ENCODE measurements around the gene C3AR1.
"Not testable (repeated sequence)": the region's sequence is repeated elsewhere in the genome, so short reads cannot be mapped to it uniquely, and the experiment has no call there.

C3AR1 gene

GRCh38 chr12:8026291-8026900 lies 39.8 kb downstream of the C3AR1 start:
- ChIA-PET POLR2A (interaction anchor here (0.6 to 1.2 kb wide), 2 partner anchors 108 to 1063 kb away, joined by 3 read pairs; no protein-coding TSS in a partner anchor), CTCF (interaction anchor here (1.5 to 2.2 kb wide), 2 partner anchors 11 to 19 kb away, joined by 4 to 11 read pairs; no protein-coding TSS in a partner anchor)
- peak; percentile 96 for DNase-seq (ENCODE audit: extremely low spot score)
- no peak for TF ChIP-seq CTCF (IDR thresholded peaks at IDR 0.05; ENCODE audit: control extremely low read depth, extremely low read depth, low read depth, missing control alignments)

GRCh38 chr12:8018666-8019581 lies 47.2 kb downstream of the C3AR1 start:
- ChIA-PET POLR2A (no interaction called here), CTCF (no interaction called here)
- no peak for TF ChIP-seq CTCF (IDR thresholded peaks at IDR 0.05; ENCODE audit: control extremely low read depth, extremely low read depth, low read depth, missing control alignments)
- DNase-seq (ENCODE audit: extremely low spot score) = no peak

GRCh38 chr12:8018213-8018612 lies 47.9 kb downstream of the C3AR1 start:
- CTCF ChIA-PET; DNase-seq (ENCODE audit: extremely low spot score); POLR2A ChIA-PET: not testable (repeated sequence)

- ChIA-PET POLR2A (no interaction called here), CTCF (no interaction called here)
- TF ChIP-seq CTCF (IDR thresholded peaks at IDR 0.05; ENCODE audit: control extremely low read depth, extremely low read depth, low read depth, missing control alignments) = no peak
- DNase-seq (ENCODE audit: extremely low spot score) = no peak
Observed at GRCh38 chr12:8014836-8015235, 51.3 kb downstream of the C3AR1 start.

- TF ChIP-seq CTCF (IDR thresholded peaks at IDR 0.05; ENCODE audit: control extremely low read depth, extremely low read depth, low read depth, missing control alignments) = no peak
- ChIA-PET CTCF (interaction anchor here (1.0 to 1.5 kb wide), 2 partner anchors 18 to 19 kb away, joined by 3 to 4 read pairs; no protein-coding TSS in a partner anchor), POLR2A (no interaction called here)
- no peak for DNase-seq (ENCODE audit: extremely low spot score)
Observed at GRCh38 chr12:8012651-8013309, 53.4 kb downstream of the C3AR1 start.

GRCh38 chr12:8011331-8011730 lies 54.8 kb downstream of the C3AR1 start:
- ChIA-PET CTCF (interaction anchor here (1.5 to 1.8 kb wide), 2 partner anchors 17 to 23 kb away, joined by 3 to 4 read pairs; no protein-coding TSS in a partner anchor), POLR2A (no interaction called here)
- TF ChIP-seq CTCF (IDR thresholded peaks at IDR 0.05; ENCODE audit: control extremely low read depth, extremely low read depth, low read depth, missing control alignments) = no peak
- no peak for DNase-seq (ENCODE audit: extremely low spot score)
